ENCODE results near the gene FOXG1.

Gene FOXG1

GRCh38 chr14:28767030-28767852 lies 654 bp downstream of the FOXG1 start:
- no peak for TF ChIP-seq CTCF (IDR thresholded peaks at IDR 0.05; ENCODE audit: low read depth, low read length)
- peak overlapping the region; percentile 14; the same call in 1 of the 2 replicates for H3K4me3 ChIP-seq (ENCODE audit: low read depth, low read length)

- TF ChIP-seq CTCF (IDR thresholded peaks at IDR 0.05; ENCODE audit: low read depth, low read length), result no peak
- H3K4me3 ChIP-seq (ENCODE audit: low read depth, low read length), result no peak overlapping the region
These were observed 1.5 kb downstream of the FOXG1 start for GRCh38 chr14:28767853-28768741.

- no peak overlapping the region for H3K4me3 ChIP-seq (ENCODE audit: low read depth, low read length)
- no peak for TF ChIP-seq CTCF (IDR thresholded peaks at IDR 0.05; ENCODE audit: low read depth, low read length)
These were observed 2.8 kb downstream of the FOXG1 start for GRCh38 chr14:28769276-28769880.

- no peak overlapping the region for H3K4me3 ChIP-seq (ENCODE audit: low read depth, low read length)
- TF ChIP-seq CTCF (IDR thresholded peaks at IDR 0.05; ENCODE audit: low read depth, low read length), result no peak
These were observed 3.5 kb downstream of the FOXG1 start for GRCh38 chr14:28770061-28770460.

- TF ChIP-seq CTCF (IDR thresholded peaks at IDR 0.05; ENCODE audit: low read depth, low read length), result no peak
- H3K4me3 ChIP-seq (ENCODE audit: low read depth, low read length), result no peak overlapping the region
These were observed 4.0 kb downstream of the FOXG1 start for GRCh38 chr14:28770630-28771029.

- no peak for TF ChIP-seq CTCF (IDR thresholded peaks at IDR 0.05; ENCODE audit: low read depth, low read length)
- H3K4me3 ChIP-seq (ENCODE audit: low read depth, low read length), result no peak overlapping the region
These were observed 4.6 kb downstream of the FOXG1 start for GRCh38 chr14:28771168-28771567.
